Stimulated activated CD4-positive, alpha-beta T cell treated with anti-CD3 and anti-CD28 coated beads, Interleukin-12 subunit alpha, Interleukin-12 subunit beta, amount 100 ng/mL, for 4 hours (primary cell): ENCODE results near the gene KDM1B.
"Not testable (repeated sequence)": the region's sequence is repeated elsewhere in the genome, so short reads cannot be mapped to it uniquely, and the experiment has no call there.

ENCODE experiments used
- DNase-seq: peaks from one replicate; pipeline ENCODE4 v3.0.0-alpha.2; 2020

Gene KDM1B

GRCh38 chr6:18155150-18155863 lies at the start of gene KDM1B:
Gene KDM1B, plus strand, starts transcription at chr6:18155422. Its CDS starts 4,474 bp downstream, at chr6:18159896.
- peak; percentile 96 for DNase-seq

- DNase-seq = no peak
Observed at GRCh38 chr6:18107061-18107460, 48.2 kb upstream of the KDM1B start.

- DNase-seq = no peak
Observed at GRCh38 chr6:18110162-18110561, 45.1 kb upstream of the KDM1B start.

GRCh38 chr6:18115356-18115755 lies 39.9 kb upstream of the KDM1B start:
- DNase-seq = no peak

- DNase-seq = no peak
Observed at GRCh38 chr6:18117136-18117535, 38.1 kb upstream of the KDM1B start.

GRCh38 chr6:18118330-18118729 lies 36.9 kb upstream of the KDM1B start:
- no peak for DNase-seq

GRCh38 chr6:18119236-18119635 lies 36.0 kb upstream of the KDM1B start:
- DNase-seq = no peak

GRCh38 chr6:18121580-18122127 lies 33.6 kb upstream of the KDM1B start:
- DNase-seq = no peak

- DNase-seq = peak; percentile 72
Observed at GRCh38 chr6:18122128-18123093, 32.8 kb upstream of the KDM1B start, which contains the start of gene NHLRC1. Gene NHLRC1, minus strand, starts transcription at chr6:18122677. Its CDS starts 71 bp downstream, at chr6:18122606.

- no peak for DNase-seq
Observed at GRCh38 chr6:18126121-18126520, 29.1 kb upstream of the KDM1B start.

GRCh38 chr6:18132346-18132745 lies 22.9 kb upstream of the KDM1B start:
- no peak for DNase-seq

- DNase-seq = no peak
Observed at GRCh38 chr6:18135171-18135570, 20.1 kb upstream of the KDM1B start.

- no peak for DNase-seq
Observed at GRCh38 chr6:18136260-18136659, 19.0 kb upstream of the KDM1B start.

GRCh38 chr6:18138906-18139305 lies 16.3 kb upstream of the KDM1B start:
- DNase-seq = no peak

- DNase-seq = no peak
Observed at GRCh38 chr6:18139935-18140621, 15.1 kb upstream of the KDM1B start.

GRCh38 chr6:18141805-18142590 lies 13.2 kb upstream of the KDM1B start:
- no peak for DNase-seq

- no peak for DNase-seq
Observed at GRCh38 chr6:18142591-18142861, 12.7 kb upstream of the KDM1B start.

GRCh38 chr6:18147160-18147559 lies 8.1 kb upstream of the KDM1B start:
- no peak for DNase-seq

- no peak for DNase-seq
Observed at GRCh38 chr6:18147616-18148015, 7.6 kb upstream of the KDM1B start.

GRCh38 chr6:18148304-18149025 lies 6.8 kb upstream of the KDM1B start:
- DNase-seq = no peak

- not testable (repeated sequence) for DNase-seq
Observed at GRCh38 chr6:18151391-18151790, 3.8 kb upstream of the KDM1B start.

- no peak for DNase-seq
Observed at GRCh38 chr6:18151801-18152200, 3.4 kb upstream of the KDM1B start.
